HCT116 (cell line): ENCODE data around the gene STK17A. TPM values are rescaled to one million over a fixed set of nuclear protein-coding genes. Genes with fewer than 3 reads are reported as not detected.

ENCODE experiments used
- ATAC-seq: fragments of 200-7000 bp; cut with Tn5 transposase; 2 replicates; pipeline ENCODE4 v1.9.1; 2020; ENCODE audit warnings: mild to moderate bottlenecking, moderate library complexity
- BruUV-seq: library from RNA; stranded (reverse); fragments of 400-500 nt; replicated peaks from 2 replicates; lab custom pipeline; 2021; lab: Mats Ljungman, UMichigan
- CTCF ChIA-PET: fragments of 300-600 bp; sonication (Branson Sonifier 250); formaldehyde crosslinking; loops from one replicate; lab custom pipeline; 2021; ENCODE audit warnings: antibody characterized with exemption; lab: Charles Lee
- POLR2A ChIA-PET: fragments of 300-600, 350-600 bp; sonication (Branson Sonifier 250); formaldehyde crosslinking; loops from one replicate; lab custom pipeline; 2021; ENCODE audit warnings: antibody characterized with exemption; lab: Charles Lee
- RAD21 ChIA-PET, 2 experiments: fragments of 300-600 bp; sonication (Branson Sonifier 250); formaldehyde crosslinking; loops; one replicate each; lab custom pipeline; 2023; ENCODE audit warnings: low total read pairs in 2 of 2; ENCODE audit not compliant: uncharacterized antibody in 2 of 2, unreplicated experiment in 2 of 2, low non-redundant PET in 1 of 2; lab: Charles Lee
- DNase-seq: peaks from one replicate; pipeline ENCODE4 v3.0.0-alpha.2; 2010; ENCODE audit warnings: low read depth, low spot score
- H2AFZ ChIP-seq: fragments of 200-600 bp; shearing (Covaris generic), sonication (generic); 2 replicates; pipeline ENCODE4 v1.6.1; 2017; ENCODE audit warnings: low read depth, mixed run types, mixed read lengths, antibody characterized with exemption, low read length; ENCODE audit not compliant: poor library complexity, severe bottlenecking
- H3K27ac ChIP-seq: 2 replicates; pipeline ENCODE4 v1.5.1; 2012; ENCODE audit warnings: low read depth, low read length
- H3K27me3 ChIP-seq: fragments of 200-600 bp; sonication (generic); 2 replicates; pipeline ENCODE4 v1.6.1; 2016; ENCODE audit warnings: mixed run types, low read length, mixed read lengths; ENCODE audit not compliant: insufficient read depth
- H3K36me3 ChIP-seq, 2 experiments: fragments of 200-500 bp in 1 of 2; fragments of 200-600 bp in 1 of 2; sonication (Bioruptor generic) in 1 of 2; sonication (generic) in 1 of 2; 2 replicates each; pipeline versions ENCODE4 v1.5.1 to v1.6.1; 2014 to 2016; ENCODE audit warnings: low read length in 2 of 2, inconsistent platforms in 1 of 2, mixed read lengths in 1 of 2, mixed run types in 1 of 2; ENCODE audit not compliant: insufficient read depth in 2 of 2, control insufficient read depth in 1 of 2
- H3K4me1 ChIP-seq, 2 experiments: fragments of 200-600 bp in 1 of 2; sonication (generic) in 1 of 2; 2 replicates each; pipeline versions ENCODE4 v1.5.1 to v1.6.1; 2012 to 2017; ENCODE audit warnings: low read length in 2 of 2, inconsistent platforms in 1 of 2, mild to moderate bottlenecking in 1 of 2, mixed read lengths in 1 of 2, mixed run types in 1 of 2, moderate library complexity in 1 of 2; ENCODE audit not compliant: insufficient read depth in 2 of 2, control insufficient read depth in 1 of 2
- H3K4me2 ChIP-seq: fragments of 200-600 bp; sonication (generic); 2 replicates; pipeline ENCODE4 v1.6.1; 2017; ENCODE audit warnings: mixed run types, low read length, mixed read lengths
- H3K4me3 ChIP-seq, 2 experiments: fragments of 200-600 bp in 1 of 2; sonication (generic) in 1 of 2; replicated peaks in 1 of 2; 2 replicates each; pipeline ENCODE4 v1.5.1; 2011 to 2016; ENCODE audit warnings: low read length in 2 of 2, control low read depth in 1 of 2, low read depth in 1 of 2, mild to moderate bottlenecking in 1 of 2, mixed read lengths in 1 of 2, mixed run types in 1 of 2
- H3K79me2 ChIP-seq: fragments of 200-600 bp; sonication (generic); 2 replicates; pipeline ENCODE4 v1.6.1; 2017; ENCODE audit warnings: mild to moderate bottlenecking, mixed run types, low read length, moderate library complexity, mixed read lengths; ENCODE audit not compliant: insufficient read depth
- H3K9ac ChIP-seq: fragments of 200-600 bp; sonication (generic); 2 replicates; pipeline ENCODE4 v1.6.1; 2016; ENCODE audit warnings: low read length, mixed read lengths
- H3K9me2 ChIP-seq: fragments of 200-600 bp; sonication (generic), shearing (Covaris generic); 2 replicates; pipeline ENCODE4 v1.6.1; 2017; ENCODE audit warnings: mixed run types, mild to moderate bottlenecking, moderate library complexity; ENCODE audit not compliant: insufficient read depth
- H3K9me3 ChIP-seq, 2 experiments: fragments of 200-500 bp in 1 of 2; fragments of 200-600 bp in 1 of 2; sonication (Bioruptor generic) in 1 of 2; sonication (generic) in 1 of 2; 2 replicates each; pipeline ENCODE4 v1.6.1; 2014 to 2017; ENCODE audit warnings: low read length in 2 of 2, mixed read lengths in 2 of 2, inconsistent platforms in 1 of 2, low read depth in 1 of 2, mild to moderate bottlenecking in 1 of 2, mixed run types in 1 of 2, moderate library complexity in 1 of 2; ENCODE audit not compliant: control insufficient read depth in 1 of 2, insufficient read depth in 1 of 2
- H4K20me1 ChIP-seq: fragments of 200-600 bp; sonication (generic), shearing (Covaris generic); 2 replicates; pipeline ENCODE4 v1.6.1; 2017; ENCODE audit warnings: mixed run types, mild to moderate bottlenecking, moderate library complexity; ENCODE audit not compliant: insufficient read depth
- ATF3 ChIP-seq: IDR thresholded peaks from 2 replicates; pipeline ENCODE4 v1.6.1; 2012
- CBX3 ChIP-seq: IDR thresholded peaks from 2 replicates; pipeline ENCODE4 v1.6.1; 2012; ENCODE audit warnings: low read depth
- CEBPB ChIP-seq: IDR thresholded peaks from 2 replicates; pipeline ENCODE4 v1.6.1; 2012; ENCODE audit warnings: low read depth
- EZH2 ChIP-seq: fragments of 200-600 bp; sonication (generic); IDR thresholded peaks from 2 replicates; pipeline ENCODE4 v1.6.1; 2017; ENCODE audit warnings: antibody characterized with exemption, mixed run types
- EZH2phosphoT487 ChIP-seq: fragments of 200-600 bp; IDR thresholded peaks from 2 replicates; pipeline ENCODE4 v1.6.1; 2018; ENCODE audit warnings: antibody characterized with exemption, borderline replicate concordance
- FOSL1 ChIP-seq: IDR thresholded peaks from 2 replicates; pipeline ENCODE4 v1.6.1; 2012; ENCODE audit warnings: low read depth
- POLR2A ChIP-seq: IDR thresholded peaks from 2 replicates; pipeline ENCODE4 v1.7.0; 2011; ENCODE audit warnings: borderline replicate concordance; ENCODE audit not compliant: insufficient read depth, insufficient read length; ENCODE audit errors: extremely low read depth
- POLR2AphosphoS5 ChIP-seq: IDR thresholded peaks from 2 replicates; pipeline ENCODE4 v1.6.1; 2011; ENCODE audit warnings: mild to moderate bottlenecking, low read depth, low read length, moderate library complexity
- RAD21 ChIP-seq: IDR thresholded peaks from 2 replicates; pipeline ENCODE4 v1.6.1; 2012; ENCODE audit warnings: low read depth, mild to moderate bottlenecking
- SIN3A ChIP-seq: IDR thresholded peaks from 2 replicates; pipeline ENCODE4 v1.6.1; 2012; ENCODE audit warnings: low read depth
- SP1 ChIP-seq: IDR thresholded peaks from 2 replicates; pipeline ENCODE4 v1.6.1; 2012; ENCODE audit warnings: low read depth
- SRF ChIP-seq: IDR thresholded peaks from 2 replicates; pipeline ENCODE4 v1.6.1; 2012; ENCODE audit warnings: low read depth
- TCF7L2 ChIP-seq: IDR thresholded peaks from 2 replicates; pipeline ENCODE4 v1.7.0; 2011; ENCODE audit warnings: borderline replicate concordance, inconsistent platforms; ENCODE audit not compliant: insufficient read depth, insufficient read length; ENCODE audit errors: extremely low read depth
- YY1 ChIP-seq: IDR thresholded peaks from 2 replicates; pipeline ENCODE4 v1.6.1; 2011; ENCODE audit warnings: low read length, low read depth, moderate library complexity, mild to moderate bottlenecking; ENCODE audit not compliant: insufficient replicate concordance; ENCODE audit errors: extremely low read depth
- ZBTB33 ChIP-seq: IDR thresholded peaks from 2 replicates; pipeline ENCODE4 v1.6.1; 2011; ENCODE audit warnings: mild to moderate bottlenecking, low read length, moderate library complexity; ENCODE audit not compliant: insufficient replicate concordance; ENCODE audit errors: extremely low read depth
- ZFX ChIP-seq: fragments of 450-650 bp; IDR thresholded peaks from 2 replicates; pipeline ENCODE4 v1.6.1; 2017
- intact Hi-C: fragments of 100-400 bp; cut with micrococcal nuclease; formaldehyde crosslinking; loops from 2 replicates; pipeline ENCODE4 v1.10.0; 2022
- total RNA-seq: library from RNA; stranded (reverse); gene quantifications from one replicate; pipeline ENCODE4 v1.2.1, GENCODE V29; 2021; ENCODE audit not compliant: unreplicated experiment

Gene STK17A
- total RNA-seq, 1 experiment from 2014 or later = 14.8 TPM

GRCh38 chr7:43647339-43647672 is 64.4 kb downstream of the STK17A start:
- peak overlapping the region; percentile 71 for H3K4me2 ChIP-seq
- H3K27ac ChIP-seq = peak overlapping the region; percentile 91
- H3K9me2 ChIP-seq = no peaks in the 10 kb centered on the region
- DNase-seq (no peak), ATAC-seq (no peak)
- no peak for TF ChIP-seq POLR2AphosphoS5
- TF ChIP-seq YY1 = no peak
- TF ChIP-seq SP1 = no peak
- TF ChIP-seq POLR2A = no peak
- no peak for TF ChIP-seq ZFX
- no peak for TF ChIP-seq RAD21
- TF ChIP-seq EZH2phosphoT487 = no peak
- no peak for TF ChIP-seq EZH2
- no peak for TF ChIP-seq TCF7L2
- TF ChIP-seq ATF3 = no peak
- no peak for TF ChIP-seq FOSL1
- TF ChIP-seq ZBTB33 = no peak
- TF ChIP-seq CBX3 = no peak
- no peak for TF ChIP-seq CEBPB
- no peak for TF ChIP-seq SRF
- TF ChIP-seq SIN3A = no peak
- H3K36me3 ChIP-seq = peaks cover 3 to 30% of the 10 kb centered on the region in 2 experiments; a peak in 2 of 4 replicates
- BruUV-seq = TSS peak; percentile 32
- RAD21 ChIA-PET = interaction anchor here in 1 of 2 experiments (1.2 to 1.5 kb wide), 2 partner anchors 53 to 65 kb away, joined by 3 read pairs; partner anchors contain the start of gene STK17A
- H3K4me3 ChIP-seq = no peak overlapping the region
- POLR2A ChIA-PET = no interaction called here
- no peaks in the 10 kb centered on the region; the same call in 1 of the 2 replicates for H4K20me1 ChIP-seq
- H2AFZ ChIP-seq = no peak overlapping the region
- peak overlapping the region; percentile 49 for H3K9ac ChIP-seq
- CTCF ChIA-PET = interaction anchor here (1.4 kb wide), 1 partner anchor 53 kb away, joined by 3 read pairs; no protein-coding TSS in a partner anchor
- H3K4me1 ChIP-seq = peaks cover 53 to 61% of the 10 kb centered on the region in 2 experiments
- no peaks in the 10 kb centered on the region for H3K27me3 ChIP-seq
- no peaks in the 10 kb centered on the region for H3K9me3 ChIP-seq
- peaks cover 65% of the 10 kb centered on the region for H3K79me2 ChIP-seq
- intact Hi-C loops = no loop called here
